WTC11 (cell line): Measurements from ENCODE around the gene AGPAT3.

Experiments used
- CTCF ChIP-seq: fragments of 200-600 bp; IDR thresholded peaks from 2 replicates; pipeline ENCODE4 v1.8.0; 2022; ENCODE audit warnings: antibody characterized with exemption
- E2F1 ChIP-seq: sonication (generic); formaldehyde crosslinking; IDR thresholded peaks from 2 replicates; pipeline ENCODE4 v1.8.0; 2022; ENCODE audit warnings: mild to moderate bottlenecking, missing genetic modification reagents
- ESRRA ChIP-seq: sonication (generic); formaldehyde crosslinking; IDR thresholded peaks from 2 replicates; pipeline ENCODE4 v1.8.1; 2022; ENCODE audit warnings: mild to moderate bottlenecking, missing genetic modification reagents, borderline replicate concordance
- MAX ChIP-seq: sonication (generic); formaldehyde crosslinking; IDR thresholded peaks from 2 replicates; pipeline ENCODE4 v1.8.0; 2022; ENCODE audit warnings: mild to moderate bottlenecking, missing genetic modification reagents
- NR2C2 ChIP-seq: sonication (generic); formaldehyde crosslinking; IDR thresholded peaks from 2 replicates; pipeline ENCODE4 v1.8.0; 2022; ENCODE audit warnings: mild to moderate bottlenecking, missing genetic modification reagents
- USF1 ChIP-seq: sonication (generic); formaldehyde crosslinking; IDR thresholded peaks from 2 replicates; pipeline ENCODE4 v1.8.0; 2022; ENCODE audit warnings: mild to moderate bottlenecking, missing genetic modification reagents
- ZNF416 ChIP-seq: fragments of 250-450 bp; sonication (Bioruptor Pico); IDR thresholded peaks from 2 replicates; pipeline ENCODE4 v1.9.0; 2021; ENCODE audit warnings: mild to moderate bottlenecking, inconsistent platforms
- ZNF671 ChIP-seq: fragments of 250-450 bp; sonication (Bioruptor Pico); IDR thresholded peaks from 2 replicates; pipeline ENCODE4 v1.8.0; 2021; ENCODE audit warnings: mild to moderate bottlenecking

GRCh38 chr21:43869486-43870325 lies 4.7 kb downstream of the AGPAT3 start:
- no peak for TF ChIP-seq MAX (CRISPR knock-in tag)
- no peak for TF ChIP-seq ZNF671
- TF ChIP-seq CTCF: no peak
- no peak for TF ChIP-seq USF1 (CRISPR knock-in tag)
- TF ChIP-seq ZNF416: no peak
- no peak for TF ChIP-seq NR2C2 (CRISPR knock-in tag)
- no peak for TF ChIP-seq E2F1 (CRISPR knock-in tag)
- TF ChIP-seq ESRRA: no peak
